ENCODE results near the gene SERPING1. TPM values are rescaled to one million over a fixed set of nuclear protein-coding genes. Genes with fewer than 3 reads are reported as not detected.
A peak's percentile ranks its signal among the peaks of the same experiment; 100 is the strongest.

SERPING1 gene
- total and polyA plus RNA-seq, 2 donors, result 9.8 to 164 TPM

DNA sequence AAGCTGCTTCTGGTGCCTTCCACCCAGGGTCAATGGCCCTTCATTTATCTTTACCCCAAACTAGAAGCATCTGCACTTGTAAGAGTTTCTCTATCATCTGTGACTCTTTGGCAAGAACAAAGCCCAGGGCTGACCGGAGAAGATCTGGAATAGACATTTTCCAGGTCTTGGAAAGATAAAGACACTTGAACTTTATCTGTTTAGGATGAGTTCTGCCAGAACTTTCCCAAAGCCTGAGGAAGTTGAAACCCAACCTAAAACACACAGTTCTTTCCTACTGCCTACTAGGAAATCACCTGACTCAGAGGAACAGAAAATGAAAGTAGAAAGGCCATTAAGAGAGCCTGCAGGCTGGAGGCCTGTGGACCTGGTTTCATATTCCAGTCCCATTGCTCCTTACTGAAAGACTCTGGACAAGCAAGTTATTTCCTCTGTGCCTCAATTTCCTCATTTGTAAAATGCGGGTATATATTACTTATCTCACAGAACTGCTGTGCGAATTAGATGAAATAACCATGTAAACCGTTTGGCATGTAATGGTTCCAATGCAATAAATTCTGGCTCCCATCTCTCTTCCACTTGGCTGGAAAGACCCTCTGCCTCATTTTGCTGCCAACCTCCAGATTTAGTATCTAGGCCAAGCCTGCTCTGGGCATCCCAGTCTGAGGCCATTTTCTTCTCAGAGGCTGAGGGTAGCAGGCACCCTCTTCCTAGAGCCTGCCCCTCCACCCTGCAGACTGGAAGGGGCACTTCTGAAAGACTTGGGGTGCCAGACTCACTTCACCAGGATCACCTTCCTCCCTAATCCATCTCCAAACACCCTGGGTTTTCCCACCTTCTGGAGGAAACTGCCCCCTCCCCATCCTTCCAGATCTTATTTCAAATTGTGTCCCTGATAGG lies 31.2 kb upstream of the SERPING1 start:
- H3K27me3 ChIP-seq (ENCODE audit: control insufficient read depth in 2 of 2, insufficient read depth in 1 of 2, low read length in 1 of 2), result no peaks in the 10 kb centered on the region
- WGBS, result 9% methylated on average over 4 of the region's 4 CpGs
- H3K36me3 ChIP-seq (ENCODE audit: control insufficient read depth in 2 of 2, insufficient read depth in 2 of 2, low read length in 1 of 2), result peaks cover 0 to 5% of the 10 kb centered on the region in 2 donors
- peaks cover 0 to 3% of the 10 kb centered on the region in 2 donors for H3K9me3 ChIP-seq (ENCODE audit: control insufficient read depth in 2 of 2, insufficient read depth in 1 of 2, low read length in 1 of 2)
- H3K4me1 ChIP-seq (ENCODE audit: control insufficient read depth in 2 of 2, insufficient read depth in 2 of 2, low read length in 2 of 2), result peaks cover 6 to 28% of the 10 kb centered on the region in 2 donors
- peak; percentile 23 to 81 (median 49) for DNase-seq (ENCODE audit: low read depth in 6 of 9, low spot score in 9 of 9)
- peak overlapping the region; percentile 79 to 85 for H3K27ac ChIP-seq (ENCODE audit: low read depth in 1 of 2, low read length in 1 of 2)
- H3K4me3 ChIP-seq (ENCODE audit: low read length in 2 of 2), result peak overlapping the region; percentile 76 to 99

DNA sequence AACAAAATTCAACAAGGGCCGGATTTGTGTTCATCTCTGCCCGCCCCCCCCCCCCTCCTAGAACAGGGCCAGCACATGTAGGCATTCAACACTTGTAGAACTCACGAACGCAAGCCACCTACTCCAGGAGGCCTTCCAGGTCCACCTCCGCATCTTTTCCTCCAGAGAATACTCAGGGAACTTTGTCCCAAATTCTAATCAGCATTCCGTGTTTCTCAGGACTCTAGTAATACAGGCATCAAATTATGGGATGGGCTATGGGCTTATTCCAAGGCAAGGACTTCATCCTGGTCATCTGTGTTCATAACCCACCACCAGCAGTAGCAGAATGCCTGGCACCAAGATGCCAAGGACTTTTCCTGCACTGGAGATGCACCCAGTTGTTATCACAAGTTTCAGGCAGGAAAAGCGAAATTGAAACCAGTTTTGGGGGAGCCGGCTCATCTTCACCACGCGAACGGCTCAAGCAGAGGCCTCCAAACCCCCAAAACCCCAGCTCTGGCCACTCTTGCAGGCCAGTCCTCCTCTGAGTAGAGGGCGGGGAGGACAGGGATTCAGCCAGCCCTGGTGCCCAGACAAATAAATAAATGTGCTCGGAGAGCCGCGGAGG lies 30.5 kb upstream of the SERPING1 start:
- H3K4me1 ChIP-seq (ENCODE audit: control insufficient read depth in 2 of 2, insufficient read depth in 2 of 2, low read length in 2 of 2), result peaks cover 8 to 34% of the 10 kb centered on the region in 2 donors
- H3K27ac ChIP-seq (ENCODE audit: low read depth in 1 of 2, low read length in 1 of 2), result peak overlapping the region; percentile 79 to 89
- no peaks in the 10 kb centered on the region for H3K27me3 ChIP-seq (ENCODE audit: control insufficient read depth in 2 of 2, insufficient read depth in 1 of 2, low read length in 1 of 2)
- 4% methylated on average over 15 of the region's 15 CpGs for WGBS
- peak in 8 of 9 donors; percentile 30 to 74 (median 40) for DNase-seq (ENCODE audit: low read depth in 6 of 9, low spot score in 9 of 9)
- H3K9me3 ChIP-seq (ENCODE audit: control insufficient read depth in 2 of 2, insufficient read depth in 1 of 2, low read length in 1 of 2), result peaks cover 0 to 3% of the 10 kb centered on the region in 2 donors
- peak overlapping the region; percentile 76 to 99 for H3K4me3 ChIP-seq (ENCODE audit: low read length in 2 of 2)
- H3K36me3 ChIP-seq (ENCODE audit: control insufficient read depth in 2 of 2, insufficient read depth in 2 of 2, low read length in 1 of 2), result peaks cover 0 to 2% of the 10 kb centered on the region in 2 donors

DNA sequence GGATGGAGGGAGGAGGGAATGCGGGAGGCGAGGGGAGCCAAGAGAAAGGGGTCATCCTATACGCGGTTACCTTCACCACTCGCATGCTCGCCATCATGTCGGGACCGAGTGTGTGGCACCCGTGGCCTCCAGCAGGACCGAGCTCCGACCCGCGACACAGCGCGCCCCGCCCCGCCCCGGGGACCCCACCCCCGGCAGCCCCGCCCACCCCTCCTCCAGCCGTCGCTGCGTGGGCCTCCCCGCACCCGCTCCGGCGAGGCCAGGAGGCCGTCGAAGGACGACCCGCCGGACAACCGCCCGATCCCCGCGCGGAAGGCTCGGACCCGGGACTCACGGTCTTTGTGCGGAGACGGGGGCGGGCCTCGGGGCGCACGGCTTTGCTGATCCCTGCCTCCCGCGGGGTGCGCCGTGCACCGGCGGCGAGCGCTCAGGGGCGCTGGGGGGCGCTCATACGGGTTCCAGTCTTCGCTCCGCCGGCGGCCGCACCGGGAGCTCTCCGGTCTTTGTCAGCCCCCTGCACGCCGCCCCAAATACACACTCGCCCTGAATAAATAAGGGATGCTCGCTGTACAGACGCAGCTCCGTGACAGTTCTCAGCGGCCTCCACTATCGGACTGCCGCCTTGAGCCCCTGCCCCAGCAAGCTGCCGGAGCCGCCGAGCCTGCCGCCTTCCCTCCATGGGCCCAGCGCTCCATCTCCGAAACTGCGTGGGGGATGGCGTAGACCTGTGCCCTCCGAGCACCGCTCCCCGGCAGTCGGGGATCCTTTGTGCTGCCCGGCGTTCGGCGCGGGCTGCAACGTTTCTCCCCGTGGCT lies 29.8 kb upstream of the SERPING1 start, which contains the start of gene UBE2L6:
TSS of gene UBE2L6 (minus strand) at position 158 of the 815 bp plus-strand sequence. CDS start at position 97, 61 bp downstream.
- Histone ChIP-seq H3K4me1 (ENCODE audit: control insufficient read depth in 2 of 2, insufficient read depth in 2 of 2, low read length in 2 of 2) (peaks cover 8 to 34% of the 10 kb centered on the region in 2 donors), H3K9me3 (ENCODE audit: control insufficient read depth in 2 of 2, insufficient read depth in 1 of 2, low read length in 1 of 2) (peaks cover 0 to 3% of the 10 kb centered on the region in 2 donors), H3K4me3 (ENCODE audit: low read length in 2 of 2) (peak within 1 kb of the TSS; percentile 76 to 99), H3K27ac (ENCODE audit: low read depth in 1 of 2, low read length in 1 of 2) (peak within 1 kb of the TSS; percentile 95 to 98), H3K36me3 (ENCODE audit: control insufficient read depth in 2 of 2, insufficient read depth in 2 of 2, low read length in 1 of 2) (no peaks in the 10 kb centered on the region), H3K27me3 (ENCODE audit: control insufficient read depth in 2 of 2, insufficient read depth in 1 of 2, low read length in 1 of 2) (no peaks in the 10 kb centered on the region)
- peak in 8 of 9 donors; percentile 50 to 87 (median 70) for DNase-seq (ENCODE audit: low read depth in 6 of 9, low spot score in 9 of 9)
- under 1% methylated on average over 92 of the region's 92 CpGs for WGBS

DNA sequence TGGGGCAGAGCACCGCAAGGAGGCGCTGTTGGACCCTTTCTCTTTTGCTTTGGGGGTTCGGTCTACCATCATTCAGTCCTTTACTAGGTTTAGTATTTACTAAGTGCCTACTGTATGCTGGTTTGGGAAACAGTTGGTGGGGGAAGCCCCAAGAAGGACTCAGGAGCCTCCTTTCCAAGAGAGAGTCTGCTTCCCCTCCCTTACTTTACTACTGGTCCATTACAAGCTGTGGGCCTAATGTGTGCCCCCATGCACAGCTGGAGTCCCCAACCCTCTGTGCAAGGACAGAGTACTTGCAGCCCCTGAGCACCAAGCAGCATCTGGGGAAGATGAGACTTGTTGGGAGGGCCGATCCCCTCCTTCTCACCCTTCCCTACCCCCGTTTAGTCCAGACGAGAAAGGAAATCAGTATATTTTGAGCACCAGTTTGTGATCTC lies 29.1 kb upstream of the SERPING1 start:
- no peaks in the 10 kb centered on the region for H3K36me3 ChIP-seq (ENCODE audit: control insufficient read depth in 2 of 2, insufficient read depth in 2 of 2, low read length in 1 of 2)
- peak overlapping the region; percentile 76 to 99 for H3K4me3 ChIP-seq (ENCODE audit: low read length in 2 of 2)
- peaks cover 8 to 34% of the 10 kb centered on the region in 2 donors for H3K4me1 ChIP-seq (ENCODE audit: control insufficient read depth in 2 of 2, insufficient read depth in 2 of 2, low read length in 2 of 2)
- DNase-seq (ENCODE audit: low read depth in 6 of 9, low spot score in 9 of 9), result peak in 7 of 9 donors; percentile 73 to 93 (median 89)
- peaks cover 0 to 3% of the 10 kb centered on the region in 2 donors for H3K9me3 ChIP-seq (ENCODE audit: control insufficient read depth in 2 of 2, insufficient read depth in 1 of 2, low read length in 1 of 2)
- no peaks in the 10 kb centered on the region for H3K27me3 ChIP-seq (ENCODE audit: control insufficient read depth in 2 of 2, insufficient read depth in 1 of 2, low read length in 1 of 2)
- peak overlapping the region; percentile 95 to 98 for H3K27ac ChIP-seq (ENCODE audit: low read depth in 1 of 2, low read length in 1 of 2)
- 28% methylated on average over 6 of the region's 6 CpGs for WGBS

DNA sequence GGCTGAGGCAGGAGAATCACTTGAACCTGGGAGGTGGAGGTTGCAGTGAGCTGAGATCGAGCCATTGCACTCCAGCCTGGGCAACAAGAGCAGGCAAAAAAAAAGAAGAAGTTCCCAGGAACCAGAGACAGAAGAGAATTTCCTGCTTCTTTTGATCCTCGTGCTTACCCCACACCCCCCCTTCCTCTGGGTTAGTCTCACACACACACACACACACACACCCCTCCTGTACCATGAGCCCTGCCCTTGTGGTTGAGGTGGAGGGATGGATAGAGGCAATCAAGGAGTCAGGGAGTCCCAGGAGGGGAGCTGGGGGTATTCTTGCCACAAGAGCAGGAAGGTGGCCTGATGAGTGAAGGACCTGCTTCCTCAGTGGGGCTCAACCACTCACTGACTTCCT lies 25.9 kb upstream of the SERPING1 start:
- H3K27me3 ChIP-seq (ENCODE audit: control insufficient read depth in 2 of 2, insufficient read depth in 1 of 2, low read length in 1 of 2), result no peaks in the 10 kb centered on the region
- peaks cover 0 to 3% of the 10 kb centered on the region in 2 donors for H3K9me3 ChIP-seq (ENCODE audit: control insufficient read depth in 2 of 2, insufficient read depth in 1 of 2, low read length in 1 of 2)
- peaks cover 6 to 20% of the 10 kb centered on the region in 2 donors for H3K4me1 ChIP-seq (ENCODE audit: control insufficient read depth in 2 of 2, insufficient read depth in 2 of 2, low read length in 2 of 2)
- no peaks in the 10 kb centered on the region for H3K36me3 ChIP-seq (ENCODE audit: control insufficient read depth in 2 of 2, insufficient read depth in 2 of 2, low read length in 1 of 2)
- no peak overlapping the region for H3K4me3 ChIP-seq (ENCODE audit: low read length in 2 of 2)
- H3K27ac ChIP-seq (ENCODE audit: low read depth in 1 of 2, low read length in 1 of 2), result no peak overlapping the region
- 4% methylated on average over 2 of the region's 2 CpGs for WGBS
- peak in 2 of 9 donors; percentile 21 to 32 for DNase-seq (ENCODE audit: low read depth in 6 of 9, low spot score in 9 of 9)

DNA sequence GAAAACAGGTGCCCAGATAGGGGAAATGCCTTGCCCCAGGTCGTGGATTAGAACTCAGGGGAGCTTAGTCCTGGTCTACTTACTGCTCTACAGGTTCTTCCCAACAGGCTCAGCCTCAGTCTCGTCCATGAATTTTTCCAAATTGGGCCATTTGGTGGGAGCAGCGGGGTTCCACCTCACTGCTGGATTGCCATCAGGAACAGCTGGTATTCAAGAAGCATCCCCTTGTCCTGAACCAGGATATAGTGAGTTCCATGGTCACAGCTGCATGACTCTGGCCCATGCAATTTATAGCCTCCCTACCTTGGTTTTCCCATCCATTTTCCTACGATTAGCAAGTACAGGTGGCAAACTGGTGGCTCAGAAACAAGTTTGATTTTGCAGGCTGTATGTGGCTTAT lies 23.4 kb upstream of the SERPING1 start:
- no peak for DNase-seq (ENCODE audit: low read depth in 6 of 9, low spot score in 9 of 9)
- H3K9me3 ChIP-seq (ENCODE audit: control insufficient read depth in 2 of 2, insufficient read depth in 1 of 2, low read length in 1 of 2), result no peaks in the 10 kb centered on the region
- H3K4me3 ChIP-seq (ENCODE audit: low read length in 2 of 2), result no peak overlapping the region
- peaks cover 2 to 11% of the 10 kb centered on the region in 2 donors for H3K4me1 ChIP-seq (ENCODE audit: control insufficient read depth in 2 of 2, insufficient read depth in 2 of 2, low read length in 2 of 2)
- no peaks in the 10 kb centered on the region for H3K36me3 ChIP-seq (ENCODE audit: control insufficient read depth in 2 of 2, insufficient read depth in 2 of 2, low read length in 1 of 2)
- 86% methylated on average over 4 of the region's 4 CpGs for WGBS
- H3K27me3 ChIP-seq (ENCODE audit: control insufficient read depth in 2 of 2, insufficient read depth in 1 of 2, low read length in 1 of 2), result no peaks in the 10 kb centered on the region
- no peak overlapping the region for H3K27ac ChIP-seq (ENCODE audit: low read depth in 1 of 2, low read length in 1 of 2)

DNA sequence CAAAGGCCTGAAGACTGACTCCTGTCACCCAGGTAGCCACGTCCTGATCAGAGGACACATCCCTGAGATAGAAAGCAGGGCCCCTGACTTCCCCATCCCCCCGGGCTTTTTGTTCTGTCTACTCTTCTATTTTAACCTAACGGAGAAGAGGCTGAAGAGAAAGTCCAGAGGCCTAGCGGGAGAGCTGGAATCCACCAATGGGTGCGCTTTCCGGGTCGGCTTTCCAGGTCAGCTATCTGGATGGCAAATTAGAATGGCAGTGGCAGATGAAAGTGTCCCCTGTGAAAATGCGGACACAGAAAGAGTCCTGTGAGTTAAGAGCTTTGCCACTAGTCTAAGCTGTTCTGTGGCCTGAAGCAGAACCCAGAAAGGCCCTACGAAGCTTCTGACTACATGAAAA lies 13.1 kb upstream of the SERPING1 start:
- 94% methylated on average over 9 of the region's 9 CpGs for WGBS
- H3K27ac ChIP-seq (ENCODE audit: low read depth in 1 of 2, low read length in 1 of 2), result no peak overlapping the region
- DNase-seq (ENCODE audit: low read depth in 6 of 9, low spot score in 9 of 9), result no peak
- no peaks in the 10 kb centered on the region for H3K36me3 ChIP-seq (ENCODE audit: control insufficient read depth in 2 of 2, insufficient read depth in 2 of 2, low read length in 1 of 2)
- H3K27me3 ChIP-seq (ENCODE audit: control insufficient read depth in 2 of 2, insufficient read depth in 1 of 2, low read length in 1 of 2), result no peaks in the 10 kb centered on the region
- peaks cover 0 to 18% of the 10 kb centered on the region in 2 donors for H3K4me1 ChIP-seq (ENCODE audit: control insufficient read depth in 2 of 2, insufficient read depth in 2 of 2, low read length in 2 of 2)
- no peak overlapping the region for H3K4me3 ChIP-seq (ENCODE audit: low read length in 2 of 2)
- peaks cover 0 to 6% of the 10 kb centered on the region in 2 donors for H3K9me3 ChIP-seq (ENCODE audit: control insufficient read depth in 2 of 2, insufficient read depth in 1 of 2, low read length in 1 of 2)

DNA sequence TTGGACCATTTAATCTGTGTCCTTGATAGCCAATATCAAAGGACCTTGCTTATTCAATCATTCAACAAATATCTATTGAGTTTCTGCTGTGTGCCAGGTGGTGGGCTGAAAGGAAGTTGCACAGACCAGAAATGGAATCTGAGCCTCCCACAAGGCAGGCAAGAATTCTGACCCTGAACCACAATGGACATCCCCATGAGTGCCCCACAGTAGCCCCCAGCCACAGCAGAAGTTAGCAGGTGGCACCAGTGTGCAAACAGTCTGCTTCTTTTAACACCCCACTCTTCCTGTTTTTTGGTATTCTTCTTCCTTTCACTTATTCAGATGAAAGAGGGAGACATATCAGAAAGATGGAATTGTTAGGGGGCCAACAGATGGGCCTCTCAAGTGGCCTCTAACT lies 12.2 kb upstream of the SERPING1 start:
- peaks cover 0 to 18% of the 10 kb centered on the region in 2 donors for H3K4me1 ChIP-seq (ENCODE audit: control insufficient read depth in 2 of 2, insufficient read depth in 2 of 2, low read length in 2 of 2)
- no peak for DNase-seq (ENCODE audit: low read depth in 6 of 9, low spot score in 9 of 9)
- no peaks in the 10 kb centered on the region for H3K36me3 ChIP-seq (ENCODE audit: control insufficient read depth in 2 of 2, insufficient read depth in 2 of 2, low read length in 1 of 2)
- H3K27me3 ChIP-seq (ENCODE audit: control insufficient read depth in 2 of 2, insufficient read depth in 1 of 2, low read length in 1 of 2), result no peaks in the 10 kb centered on the region
- H3K4me3 ChIP-seq (ENCODE audit: low read length in 2 of 2), result no peak overlapping the region
- peaks cover 0 to 6% of the 10 kb centered on the region in 2 donors for H3K9me3 ChIP-seq (ENCODE audit: control insufficient read depth in 2 of 2, insufficient read depth in 1 of 2, low read length in 1 of 2)
- no peak overlapping the region for H3K27ac ChIP-seq (ENCODE audit: low read depth in 1 of 2, low read length in 1 of 2)

Measured in thymus (tissue), 11 donors.